Brain microvascular endothelial cell (primary cell): ENCODE data around the gene NDUFB7.
"Not testable (repeated sequence)": the region's sequence is repeated elsewhere in the genome, so short reads cannot be mapped to it uniquely, and the experiment has no call there.

Experiments
- DNase-seq: peaks from one replicate; pipeline ENCODE4 v3.0.0-alpha.2; 2020
- H3K27ac ChIP-seq: fragments of 250-450 bp; sonication (Bioruptor Pico); 2 replicates; pipeline ENCODE4 v1.5.1; 2020; ENCODE audit warnings: mild to moderate bottlenecking, moderate library complexity
- H3K27me3 ChIP-seq: fragments of 250-450 bp; sonication (Bioruptor Pico); replicated peaks from 2 replicates; pipeline ENCODE4 v1.5.1; 2020; ENCODE audit warnings: mild to moderate bottlenecking
- H3K36me3 ChIP-seq: fragments of 250-450 bp; sonication (Bioruptor Pico); replicated peaks from 2 replicates; pipeline ENCODE4 v1.5.1; 2020; ENCODE audit warnings: mild to moderate bottlenecking
- H3K4me3 ChIP-seq: 2 replicates; pipeline ENCODE4 v1.5.1; 2011; ENCODE audit warnings: low read depth, mild to moderate bottlenecking, control low read depth, low read length, moderate library complexity
- CTCF ChIP-seq: IDR thresholded peaks from 2 replicates; pipeline ENCODE4 v1.5.1; 2011; ENCODE audit warnings: low read depth, mild to moderate bottlenecking, moderate library complexity, low read length, control low read depth, inconsistent platforms; ENCODE audit errors: missing control alignments
- in situ Hi-C: cut with HindIII; loops from 2 replicates; pipeline ENCODE4 v1.10.0; 2017; ENCODE audit warnings: low sequenced_read_pairs, low pct_ligation_motif_present

The NDUFB7 gene

DNA sequence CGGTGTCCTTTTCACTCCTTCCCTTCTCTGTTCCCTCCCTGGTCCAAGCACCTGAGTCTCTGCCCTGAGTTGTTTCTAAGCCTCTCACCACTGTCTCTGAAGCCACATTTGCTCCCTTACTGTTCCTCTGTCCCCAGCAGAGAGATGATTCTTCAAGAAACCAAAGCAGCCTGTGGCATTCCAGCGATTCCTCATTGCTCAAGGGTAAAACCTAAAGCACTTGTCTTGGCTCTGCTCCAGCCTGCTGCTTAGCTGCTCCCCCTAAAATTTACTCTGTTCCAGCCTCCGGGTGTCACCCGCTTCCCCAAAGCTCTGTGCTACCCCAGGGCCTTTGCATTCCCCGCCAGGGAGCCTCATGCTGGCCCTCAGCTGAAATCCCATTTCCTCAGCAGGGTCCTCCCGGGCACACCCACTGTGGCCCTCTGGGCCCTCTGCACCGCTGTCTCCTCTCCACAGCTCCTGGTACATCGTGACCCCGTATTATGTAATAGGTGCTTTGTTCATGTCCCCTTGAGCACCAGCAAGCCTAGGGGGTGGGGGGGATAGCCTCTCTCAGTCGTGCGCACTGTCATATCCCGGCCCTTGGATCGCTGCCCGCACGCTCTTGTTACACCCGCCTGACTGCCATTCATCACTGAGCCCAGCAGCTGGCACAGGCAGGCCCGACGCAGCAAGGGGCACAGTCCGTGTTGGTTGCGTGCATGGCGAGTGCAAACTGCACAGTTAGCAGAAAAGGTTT, 26.7 kb downstream of the NDUFB7 start:
- no peak overlapping the region for H3K27ac ChIP-seq
- H3K36me3 ChIP-seq: no peaks in the 10 kb centered on the region
- TF ChIP-seq CTCF: no peak
- H3K4me3 ChIP-seq: no peak overlapping the region
- in situ Hi-C loops: no loop called here
- no peaks in the 10 kb centered on the region for H3K27me3 ChIP-seq
- no peak for DNase-seq

- H3K27me3 ChIP-seq: no peaks in the 10 kb centered on the region
- H3K4me3 ChIP-seq: no peak overlapping the region
- H3K36me3 ChIP-seq: no peaks in the 10 kb centered on the region
- no peak overlapping the region for H3K27ac ChIP-seq
- in situ Hi-C loops: no loop called here
- DNase-seq: no peak
- no peak for TF ChIP-seq CTCF
These were observed 27.8 kb downstream of the NDUFB7 start for GRCh38 chr19:14544047-14544446.

DNA sequence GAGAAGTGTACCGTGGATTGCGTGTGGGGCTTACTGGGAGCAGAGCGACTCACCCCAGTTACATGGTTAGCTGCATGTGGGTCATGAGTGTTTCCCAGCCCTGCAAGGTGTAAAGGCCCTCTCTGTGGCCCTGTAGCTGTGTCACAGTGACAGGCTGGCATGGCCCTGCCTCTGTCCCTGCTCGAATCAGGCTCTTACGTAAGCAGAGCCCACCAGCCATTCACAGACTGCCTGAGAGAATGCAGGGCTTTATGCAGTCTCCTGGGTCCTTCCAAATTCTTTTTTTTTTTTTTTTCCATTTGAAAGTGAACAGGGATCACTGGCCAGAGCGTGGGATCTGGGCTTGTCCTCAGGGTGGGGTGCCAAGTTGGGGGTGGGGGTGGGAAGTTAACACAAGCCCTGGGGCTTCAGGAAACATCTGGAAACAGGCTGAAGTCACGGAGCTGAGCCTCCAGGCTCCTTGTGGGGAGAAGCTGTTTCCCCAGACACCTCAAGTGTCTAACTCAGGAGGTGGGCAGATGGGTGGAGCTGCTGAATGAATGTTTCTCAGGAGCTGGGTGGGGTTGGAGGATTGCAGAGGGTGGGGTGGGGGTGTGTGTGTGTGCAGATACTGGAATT, 29.0 kb downstream of the NDUFB7 start:
- H3K27ac ChIP-seq: no peak overlapping the region

DNA sequence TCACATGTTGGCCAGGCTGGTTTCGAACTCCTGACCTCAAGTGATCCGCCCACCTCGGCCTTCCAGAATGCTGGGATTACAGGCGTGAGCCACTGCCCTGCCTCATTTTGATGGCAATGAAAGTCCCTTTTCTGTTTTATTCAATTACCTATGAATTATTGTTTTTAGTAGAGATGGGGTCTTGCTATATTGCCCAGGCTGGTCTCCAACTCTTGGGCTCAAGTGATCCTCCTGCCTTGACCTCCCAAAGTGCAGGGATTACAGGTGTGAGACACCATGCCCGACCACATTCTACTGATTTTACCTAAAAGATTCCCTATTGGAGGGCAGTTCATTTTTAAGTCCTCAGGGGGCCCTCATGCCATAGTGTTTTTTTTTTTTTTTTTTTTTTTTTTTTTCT, 29.9 kb downstream of the NDUFB7 start:
- in situ Hi-C loops, DNase-seq, H3K27ac ChIP-seq, H3K27me3 ChIP-seq, H3K4me3 ChIP-seq, H3K36me3 ChIP-seq: not testable (repeated sequence)

More for the DNA sequence above, 29.0 kb downstream of the NDUFB7 start:
- in situ Hi-C loops: no loop called here
- no peak for TF ChIP-seq CTCF
- DNase-seq: no peak
- H3K36me3 ChIP-seq: no peaks in the 10 kb centered on the region
- H3K4me3 ChIP-seq: no peak overlapping the region
- no peaks in the 10 kb centered on the region for H3K27me3 ChIP-seq

DNA sequence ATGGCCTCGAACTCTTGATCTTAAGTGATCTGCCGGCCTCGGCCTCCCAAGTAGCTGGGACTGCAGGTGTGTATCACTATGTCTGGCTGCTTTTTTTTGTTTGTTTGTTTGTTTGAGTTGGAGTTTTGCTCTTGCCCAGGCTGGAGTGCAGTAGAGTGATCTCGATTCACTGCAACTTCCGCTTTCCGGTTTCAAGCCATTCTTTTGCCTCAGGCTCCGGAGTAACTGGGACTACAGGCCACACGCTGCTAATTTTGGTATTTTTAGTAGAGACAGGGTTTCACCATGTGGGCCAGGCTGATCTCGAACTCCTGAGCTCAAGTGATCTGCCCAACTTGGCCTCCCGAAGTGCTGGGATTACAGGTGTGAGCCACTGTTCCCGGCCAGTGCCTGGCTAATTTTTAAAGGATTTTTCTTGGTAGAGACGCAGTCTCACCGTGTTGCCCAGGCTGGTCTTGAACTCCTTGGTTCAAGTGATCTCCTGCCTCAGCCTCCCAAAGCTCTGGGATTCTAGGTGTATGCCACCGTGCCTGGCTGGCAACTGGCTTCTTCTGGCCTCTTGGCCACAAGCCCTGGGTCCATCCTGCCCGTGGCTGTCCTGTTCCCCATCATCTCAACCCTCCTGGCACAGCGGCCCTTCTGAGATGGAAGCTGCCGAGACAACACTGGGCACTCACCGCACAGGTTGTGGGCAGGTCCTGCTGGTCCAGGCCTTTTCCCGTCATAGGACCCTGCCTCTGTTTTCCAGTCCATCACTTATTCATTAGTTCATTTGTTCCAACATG, 30.9 kb downstream of the NDUFB7 start:
- no peak for TF ChIP-seq CTCF
- in situ Hi-C loops: no loop called here

More for the DNA sequence above, 30.9 kb downstream of the NDUFB7 start:
- Histone ChIP-seq H3K36me3 (no peaks in the 10 kb centered on the region), H3K27ac (no peak overlapping the region), H3K4me3 (no peak overlapping the region), H3K27me3 (no peaks in the 10 kb centered on the region)
- DNase-seq: no peak
